ENCODE results near the gene NRCAM.

Gene NRCAM

DNA sequence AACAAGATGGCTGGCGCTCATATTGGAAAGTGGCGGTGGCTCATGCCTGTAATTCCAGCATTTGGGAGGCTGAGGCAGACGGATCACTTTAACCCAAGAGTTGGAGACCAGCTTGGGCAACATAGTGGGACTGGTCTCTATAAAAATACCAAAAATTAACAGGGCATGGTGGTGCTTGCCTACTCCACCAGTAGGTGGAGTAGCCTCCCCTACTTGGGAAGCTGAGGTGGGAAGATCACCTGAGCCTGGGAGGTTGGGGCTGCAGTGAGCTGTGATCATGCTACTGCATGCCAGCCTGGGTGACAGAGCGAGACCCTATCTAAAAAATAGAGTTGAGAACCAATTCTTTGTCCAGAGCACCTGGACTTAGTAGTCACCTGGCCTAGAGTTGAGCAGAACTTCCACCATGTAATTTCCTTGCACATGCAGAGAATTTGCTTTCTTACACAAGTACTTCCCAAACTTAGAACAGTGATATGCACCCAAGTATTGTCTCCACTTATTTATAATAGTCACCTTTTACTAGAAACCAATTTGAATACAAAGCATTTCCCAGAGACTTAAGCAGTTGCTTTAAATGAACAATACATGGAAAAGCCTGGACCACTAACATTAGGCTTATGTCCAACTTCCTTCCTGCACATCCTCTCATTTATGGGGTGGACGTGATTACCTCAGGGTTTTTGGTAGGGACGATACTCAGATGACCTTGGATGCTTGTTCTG lies 342.0 kb downstream of the NRCAM start:
- no peak for DNase-seq (ENCODE audit: low read depth)
- TF ChIP-seq, protein P1, sequence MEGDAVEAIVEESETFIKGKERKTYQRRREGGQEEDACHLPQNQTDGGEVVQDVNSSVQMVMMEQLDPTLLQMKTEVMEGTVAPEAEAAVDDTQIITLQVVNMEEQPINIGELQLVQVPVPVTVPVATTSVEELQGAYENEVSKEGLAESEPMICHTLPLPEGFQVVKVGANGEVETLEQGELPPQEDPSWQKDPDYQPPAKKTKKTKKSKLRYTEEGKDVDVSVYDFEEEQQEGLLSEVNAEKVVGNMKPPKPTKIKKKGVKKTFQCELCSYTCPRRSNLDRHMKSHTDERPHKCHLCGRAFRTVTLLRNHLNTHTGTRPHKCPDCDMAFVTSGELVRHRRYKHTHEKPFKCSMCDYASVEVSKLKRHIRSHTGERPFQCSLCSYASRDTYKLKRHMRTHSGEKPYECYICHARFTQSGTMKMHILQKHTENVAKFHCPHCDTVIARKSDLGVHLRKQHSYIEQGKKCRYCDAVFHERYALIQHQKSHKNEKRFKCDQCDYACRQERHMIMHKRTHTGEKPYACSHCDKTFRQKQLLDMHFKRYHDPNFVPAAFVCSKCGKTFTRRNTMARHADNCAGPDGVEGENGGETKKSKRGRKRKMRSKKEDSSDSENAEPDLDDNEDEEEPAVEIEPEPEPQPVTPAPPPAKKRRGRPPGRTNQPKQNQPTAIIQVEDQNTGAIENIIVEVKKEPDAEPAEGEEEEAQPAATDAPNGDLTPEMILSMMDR (conservative IDR thresholded peaks at IDR 0.05; ENCODE audit: low read depth, low read length), result peak; percentile 81
- H3K4me3 ChIP-seq (ENCODE audit: low read length), result no peak overlapping the region

- TF ChIP-seq, protein P1 (conservative IDR thresholded peaks at IDR 0.05; ENCODE audit: low read depth, low read length), result no peak
- no peak overlapping the region for H3K4me3 ChIP-seq (ENCODE audit: low read length)
- no peak for DNase-seq (ENCODE audit: low read depth)
Observed at GRCh38 chr7:108112683-108113082, 343.6 kb downstream of the NRCAM start.

- TF ChIP-seq, protein P1 (conservative IDR thresholded peaks at IDR 0.05; ENCODE audit: low read depth, low read length), result peak; percentile 60
- H3K4me3 ChIP-seq (ENCODE audit: low read length), result no peak overlapping the region
- no peak for DNase-seq (ENCODE audit: low read depth)
Observed at GRCh38 chr7:108109221-108109908, 346.9 kb downstream of the NRCAM start.

DNA sequence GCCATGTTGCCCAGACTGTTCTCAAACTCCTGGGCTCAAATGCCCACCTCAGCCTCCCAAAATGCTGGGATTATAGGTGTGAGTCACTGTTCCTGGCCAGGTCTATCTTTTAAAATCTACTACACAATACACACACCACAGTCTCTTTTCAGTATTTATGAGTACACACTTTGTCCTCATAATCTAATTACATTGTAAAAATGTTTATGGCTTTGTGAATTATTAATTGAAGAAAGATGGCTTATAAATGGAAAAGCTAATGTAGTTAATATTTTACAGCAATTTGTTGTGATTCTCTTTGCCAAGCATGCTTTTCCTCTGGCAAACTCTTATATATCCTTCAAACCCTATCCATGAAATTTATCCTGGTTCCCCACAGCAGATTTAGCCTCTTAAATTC lies 348.1 kb downstream of the NRCAM start:
- DNase-seq (ENCODE audit: low read depth), result no peak

DNA sequence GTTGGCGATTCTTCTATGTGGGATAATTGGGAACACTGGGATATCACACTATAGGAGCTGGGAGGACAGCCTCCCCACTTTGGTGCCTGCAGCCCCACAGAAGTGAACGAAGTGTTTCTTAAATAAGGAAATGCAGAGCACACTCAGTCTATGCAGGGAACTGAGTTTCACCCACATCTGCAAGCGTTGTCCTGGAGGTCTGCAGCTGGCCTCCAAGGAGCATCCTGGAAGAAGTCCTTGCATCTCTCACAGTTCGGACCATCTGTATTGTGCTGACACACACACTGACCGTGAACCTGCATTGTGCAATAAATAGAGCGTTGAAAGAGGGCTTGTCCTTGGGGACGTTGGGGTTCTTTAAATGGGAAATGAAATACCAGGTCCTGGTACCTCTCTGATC lies 351.9 kb downstream of the NRCAM start:
- DNase-seq (ENCODE audit: low read depth), result no peak
- H3K4me3 ChIP-seq (ENCODE audit: low read length), result no peak overlapping the region
- TF ChIP-seq, protein P1 (conservative IDR thresholded peaks at IDR 0.05; ENCODE audit: low read depth, low read length), result no peak

More for the DNA sequence above, 348.1 kb downstream of the NRCAM start:
- TF ChIP-seq, protein P1 (conservative IDR thresholded peaks at IDR 0.05; ENCODE audit: low read depth, low read length), result no peak
- H3K4me3 ChIP-seq (ENCODE audit: low read length), result no peak overlapping the region

- TF ChIP-seq, protein P1 (conservative IDR thresholded peaks at IDR 0.05; ENCODE audit: low read depth, low read length), result no peak
- no peak overlapping the region for H3K4me3 ChIP-seq (ENCODE audit: low read length)
- DNase-seq (ENCODE audit: low read depth), result no peak
Observed at GRCh38 chr7:108103558-108104298, 352.5 kb downstream of the NRCAM start.

All from retinal pigment epithelial cell (primary cell).